ENCODE results near the gene CKB. TPM values are rescaled to one million over a fixed set of nuclear protein-coding genes. Genes with fewer than 3 reads are reported as not detected.

CKB gene
- total and polyA plus RNA-seq, 2 donors (not counting 1 experiment from before 2014, with no cell fraction given): 3.1 to 4.7 TPM

DNA sequence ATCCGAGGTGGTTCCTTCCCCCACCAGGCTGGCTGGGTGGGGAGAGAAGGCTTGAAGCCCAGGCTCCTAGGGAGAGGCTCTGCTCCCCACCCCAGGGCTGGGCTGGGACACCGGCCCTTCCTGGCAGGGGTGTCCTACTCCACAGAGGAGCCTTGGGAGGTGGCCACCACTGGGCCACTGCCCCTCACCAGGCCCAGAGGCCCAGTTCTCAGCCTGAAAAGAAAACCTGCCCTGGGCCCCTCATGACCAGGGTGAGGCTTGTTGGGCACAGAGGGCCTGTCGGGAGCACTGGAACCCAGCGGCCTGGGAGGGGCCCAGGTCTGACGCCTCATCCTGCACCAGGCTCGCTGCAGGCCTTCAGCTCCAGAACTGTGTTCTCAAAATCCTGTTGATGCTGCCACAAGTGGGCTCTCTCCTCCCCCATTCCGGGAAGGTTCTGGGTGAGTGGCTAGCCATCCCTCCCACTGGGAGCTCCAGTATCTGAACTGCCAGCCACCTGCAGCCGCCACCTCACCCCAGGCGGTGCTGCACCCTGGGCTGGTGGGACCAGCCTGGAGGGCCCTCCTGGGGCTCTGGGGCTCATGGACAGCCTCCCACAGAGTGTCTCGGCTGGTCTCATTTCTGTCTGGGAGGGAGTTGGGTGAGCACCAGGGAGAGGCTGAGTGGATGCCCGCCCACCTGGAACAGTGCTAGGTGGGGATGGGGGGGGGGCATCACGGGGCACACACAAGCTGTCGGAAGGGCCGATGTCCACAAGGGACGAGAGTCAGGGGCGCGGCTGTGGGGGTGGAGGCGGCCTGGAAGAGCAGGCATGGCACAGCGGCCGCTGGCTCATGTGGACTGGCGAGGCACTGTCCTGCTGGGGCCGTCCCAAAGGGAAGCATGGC is 28.1 kb upstream of the CKB start:
- H4K20me1 ChIP-seq (ENCODE audit: control insufficient read depth, insufficient read depth, low read length, poor library complexity, severe bottlenecking): peaks cover 44% of the 10 kb centered on the region
- peaks cover 8% of the 10 kb centered on the region for H3K4me1 Mint-ChIP-seq

More for the DNA sequence above, 28.1 kb upstream of the CKB start:
- H3K79me2 ChIP-seq (ENCODE audit: control insufficient read depth, insufficient read depth, low read length): peaks cover 65% of the 10 kb centered on the region
- ChIA-PET CTCF (interaction anchor here (0.8 to 9.3 kb wide), 2 partner anchors 31 to 51 kb away, joined by 3 to 128 read pairs; no protein-coding TSS in a partner anchor), POLR2A (no interaction called here)
- Mint-ChIP-seq H3K4me3 (no peak overlapping the region), H3K27ac (no peak overlapping the region), H3K9me3 (ENCODE audit: insufficient read depth) (no peaks in the 10 kb centered on the region), H3K27me3 (no peaks in the 10 kb centered on the region)
- ATAC-seq (ENCODE audit: low read depth): no peak
- H3K9me3 ChIP-seq (ENCODE audit: control extremely low read depth in 1 of 3, control insufficient read depth in 2 of 3, insufficient read depth in 1 of 3, low read length in 2 of 3): no peaks in the 10 kb centered on the region
- H3K9ac ChIP-seq (ENCODE audit: low read length): no peak overlapping the region
- H3K4me3 ChIP-seq (ENCODE audit: control extremely low read depth in 1 of 5, extremely low read depth in 1 of 5, insufficient read depth in 1 of 5, low read depth in 2 of 5, low read length in 4 of 5): no peak overlapping the region
- H3K27me3 ChIP-seq (replicated peaks in 1 of 4; ENCODE audit: control extremely low read depth in 1 of 4, control insufficient read depth in 3 of 4, insufficient read depth in 4 of 4, low read length in 3 of 4): peaks cover 0 to 6% (median 0%) of the 10 kb centered on the region in 4 experiments
- no peak overlapping the region for H3K27ac ChIP-seq (ENCODE audit: low read length in 2 of 2)
- intact Hi-C loops (cut with micrococcal nuclease): no loop called here
- no peak overlapping the region for H3K4me2 ChIP-seq (replicated peaks; ENCODE audit: low read depth, low read length, poor library complexity, severe bottlenecking)
- H2AFZ ChIP-seq (ENCODE audit: insufficient read depth, low read depth, low read length, poor library complexity, severe bottlenecking): no peak overlapping the region
- TF ChIP-seq, protein P1, sequence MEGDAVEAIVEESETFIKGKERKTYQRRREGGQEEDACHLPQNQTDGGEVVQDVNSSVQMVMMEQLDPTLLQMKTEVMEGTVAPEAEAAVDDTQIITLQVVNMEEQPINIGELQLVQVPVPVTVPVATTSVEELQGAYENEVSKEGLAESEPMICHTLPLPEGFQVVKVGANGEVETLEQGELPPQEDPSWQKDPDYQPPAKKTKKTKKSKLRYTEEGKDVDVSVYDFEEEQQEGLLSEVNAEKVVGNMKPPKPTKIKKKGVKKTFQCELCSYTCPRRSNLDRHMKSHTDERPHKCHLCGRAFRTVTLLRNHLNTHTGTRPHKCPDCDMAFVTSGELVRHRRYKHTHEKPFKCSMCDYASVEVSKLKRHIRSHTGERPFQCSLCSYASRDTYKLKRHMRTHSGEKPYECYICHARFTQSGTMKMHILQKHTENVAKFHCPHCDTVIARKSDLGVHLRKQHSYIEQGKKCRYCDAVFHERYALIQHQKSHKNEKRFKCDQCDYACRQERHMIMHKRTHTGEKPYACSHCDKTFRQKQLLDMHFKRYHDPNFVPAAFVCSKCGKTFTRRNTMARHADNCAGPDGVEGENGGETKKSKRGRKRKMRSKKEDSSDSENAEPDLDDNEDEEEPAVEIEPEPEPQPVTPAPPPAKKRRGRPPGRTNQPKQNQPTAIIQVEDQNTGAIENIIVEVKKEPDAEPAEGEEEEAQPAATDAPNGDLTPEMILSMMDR (IDR thresholded peaks at IDR 0.05): no peak
- no peak for TF ChIP-seq EZH2 (IDR thresholded peaks at IDR 0.05; ENCODE audit: borderline replicate concordance, insufficient read depth, low read depth, low read length, poor library complexity, severe bottlenecking)
- H3K36me3 ChIP-seq (replicated peaks in 1 of 2; ENCODE audit: control extremely low read depth in 1 of 2, control insufficient read depth in 1 of 2, extremely low read depth in 1 of 2, insufficient read depth in 2 of 2, low read length in 1 of 2): peaks cover 0 to 7% of the 10 kb centered on the region in 2 experiments
- WGBS (ENCODE audit: insufficient coverage): 97% methylated on average over 20 of the region's 22 CpGs
- H3K4me1 ChIP-seq (ENCODE audit: control insufficient read depth in 2 of 2, insufficient read depth in 2 of 2, low read length in 2 of 2): peaks cover 0 to 6% of the 10 kb centered on the region in 2 donors
- no peak for DNase-seq
